Fibroblast of skin of right biceps (primary cell): Measurements from ENCODE around the gene MICAL2.
"Not testable (repeated sequence)": the region's sequence is repeated elsewhere in the genome, so short reads cannot be mapped to it uniquely, and the experiment has no call there.

ENCODE experiments used
- DNase-seq: peaks from one replicate; pipeline ENCODE4 v3.0.0-alpha.2; 2013

MICAL2 gene

GRCh38 chr11:12137005-12137690 is 26.8 kb downstream of the MICAL2 start:
- DNase-seq: no peak

- peak; percentile 77 for DNase-seq
Measured at GRCh38 chr11:12137938-12138731, 27.7 kb downstream of the MICAL2 start.

GRCh38 chr11:12139144-12139881 is 28.9 kb downstream of the MICAL2 start:
- DNase-seq: peak; percentile 74

GRCh38 chr11:12140186-12140793 is 29.9 kb downstream of the MICAL2 start:
- DNase-seq: no peak

- no peak for DNase-seq
Measured at GRCh38 chr11:12141283-12141682, 30.9 kb downstream of the MICAL2 start.

GRCh38 chr11:12142176-12142575 is 31.8 kb downstream of the MICAL2 start:
- no peak for DNase-seq

GRCh38 chr11:12142909-12143308 is 32.5 kb downstream of the MICAL2 start:
- DNase-seq: no peak

GRCh38 chr11:12143461-12144258 is 33.3 kb downstream of the MICAL2 start:
- peak; percentile 49 for DNase-seq

- no peak for DNase-seq
Measured at GRCh38 chr11:12144330-12145174, 34.2 kb downstream of the MICAL2 start.

- DNase-seq: not testable (repeated sequence)
Measured at GRCh38 chr11:12146678-12147077, 36.3 kb downstream of the MICAL2 start.

GRCh38 chr11:12147827-12148226 is 37.4 kb downstream of the MICAL2 start:
- no peak for DNase-seq

- no peak for DNase-seq
Measured at GRCh38 chr11:12148466-12148865, 38.1 kb downstream of the MICAL2 start.

GRCh38 chr11:12148882-12149281 is 38.5 kb downstream of the MICAL2 start:
- no peak for DNase-seq

- peak; percentile 44 for DNase-seq
Measured at GRCh38 chr11:12149672-12150225, 39.4 kb downstream of the MICAL2 start.

GRCh38 chr11:12150831-12151382 is 40.5 kb downstream of the MICAL2 start:
- DNase-seq: peak; percentile 63

GRCh38 chr11:12152321-12152720 is 41.9 kb downstream of the MICAL2 start:
- no peak for DNase-seq

GRCh38 chr11:12154871-12155668 is 44.7 kb downstream of the MICAL2 start:
- DNase-seq: no peak

- DNase-seq: no peak
Measured at GRCh38 chr11:12155696-12156095, 45.3 kb downstream of the MICAL2 start.

- no peak for DNase-seq
Measured at GRCh38 chr11:12156301-12157140, 46.1 kb downstream of the MICAL2 start.
